Measurements from ENCODE around the gene TMEM9B.
"Not testable (repeated sequence)": the region's sequence is repeated elsewhere in the genome, so short reads cannot be mapped to it uniquely, and the experiment has no call there.

GRCh38 chr11:8979365-8979764 lies 15.1 kb upstream of the TMEM9B start:
- not testable (repeated sequence) for TF ChIP-seq POLR2A (IDR thresholded peaks at IDR 0.05; ENCODE audit: low read length); GATA1 (IDR thresholded peaks at IDR 0.05; ENCODE audit: low read depth, low read length)

All from erythroblast (primary cell).